CD4-positive, alpha-beta T cell (primary cell): Measurements from ENCODE around the gene SPPL2A. TPM values are rescaled to one million over a fixed set of nuclear protein-coding genes. Genes with fewer than 3 reads are reported as not detected.

Experiments
- ATAC-seq: fragments of 200-7000 bp; cut with Tn5 transposase; one replicate; pipeline ENCODE4 v1.10.0; 2022; ENCODE audit warnings: mild to moderate bottlenecking; ENCODE audit not compliant: poor library complexity
- CTCF ChIA-PET: fragments of 350-600 bp; sonication (Branson Sonifier 250); formaldehyde crosslinking; loops from one replicate; lab custom pipeline; 2021; ENCODE audit warnings: antibody characterized with exemption, inconsistent platforms; lab: Charles Lee
- POLR2A ChIA-PET: fragments of 350-600 bp; sonication (Branson Sonifier 250); formaldehyde crosslinking; loops from one replicate; lab custom pipeline; 2021; ENCODE audit warnings: antibody characterized with exemption, inconsistent platforms; lab: Charles Lee
- DNase-seq, 14 experiments: peaks; one replicate each; pipeline ENCODE4 v3.0.0-alpha.2; 2013 to 2020; ENCODE audit warnings: mixed read lengths in 2 of 14
- H3K27ac ChIP-seq, 2 donors: one replicate each; pipeline versions ENCODE4 v1.5.1 to v1.7.0; 2013; ENCODE audit warnings: low read length in 2 of 2, low read depth in 1 of 2, mild to moderate bottlenecking in 1 of 2
- H3K27me3 ChIP-seq, 2 experiments: 1 replicate in 1 of 2; 2 replicates in 1 of 2; pipeline versions ENCODE4 v1.6.1 to v1.7.0; 2013; ENCODE audit warnings: low read length in 2 of 2, control low read depth in 1 of 2, mild to moderate bottlenecking in 1 of 2, moderate library complexity in 1 of 2; ENCODE audit not compliant: insufficient read depth in 2 of 2, control insufficient read depth in 1 of 2
- H3K36me3 ChIP-seq: one replicate; pipeline ENCODE4 v1.6.1; 2013; ENCODE audit warnings: low read length, control low read depth; ENCODE audit not compliant: insufficient read depth
- H3K4me1 ChIP-seq: one replicate; pipeline ENCODE4 v1.6.1; 2013; ENCODE audit warnings: low read length, control low read depth; ENCODE audit not compliant: insufficient read depth
- H3K4me3 ChIP-seq: one replicate; pipeline ENCODE4 v1.5.1; 2013; ENCODE audit warnings: mild to moderate bottlenecking, low read length, moderate library complexity
- H3K9me3 ChIP-seq, 2 experiments: 1 replicate in 1 of 2; 2 replicates in 1 of 2; pipeline versions ENCODE4 v1.6.1 to v1.7.0; 2013; ENCODE audit warnings: low read length in 2 of 2, mild to moderate bottlenecking in 2 of 2, control low read depth in 1 of 2, moderate library complexity in 1 of 2; ENCODE audit not compliant: control insufficient read depth in 1 of 2, insufficient read depth in 1 of 2
- H3K27ac Mint-ChIP-seq: one replicate; pipeline ENCODE4 v1.8.0; 2020; ENCODE audit warnings: mixed read lengths
- H3K27me3 Mint-ChIP-seq: one replicate; pipeline ENCODE4 v1.8.0; 2021; ENCODE audit warnings: mixed read lengths
- H3K36me3 Mint-ChIP-seq: one replicate; pipeline ENCODE4 v1.8.0; 2021; ENCODE audit warnings: low read depth, mixed read lengths
- H3K4me1 Mint-ChIP-seq: one replicate; pipeline ENCODE4 v1.8.0; 2021; ENCODE audit warnings: low read depth, mixed read lengths
- H3K4me3 Mint-ChIP-seq: one replicate; pipeline ENCODE4 v1.8.0; 2020; ENCODE audit warnings: mild to moderate bottlenecking, mixed read lengths
- H3K9me3 Mint-ChIP-seq: one replicate; pipeline ENCODE4 v1.8.0; 2020; ENCODE audit warnings: mixed read lengths
- CTCF ChIP-seq: fragments of 200-600 bp; IDR thresholded peaks from one replicate; pipeline ENCODE4 v1.8.0; 2022; ENCODE audit warnings: antibody characterized with exemption, mild to moderate bottlenecking
- intact Hi-C, 2 experiments: fragments of 100-400 bp; cut with DNase I in 1 of 2; cut with micrococcal nuclease in 1 of 2; formaldehyde crosslinking; loops; one replicate each; pipeline versions ENCODE4 v1.15.1 to v1.9.0; 2023 to 2025; cut with DNase I, micrococcal nuclease
- total RNA-seq, 174 experiments: library from RNA in 2 of 174; stranded (reverse) in 2 of 174; gene quantifications; one replicate each; pipeline ENCODE4 v1.2.3 and lab custom pipeline; 2021 to 2026

The SPPL2A gene
- total RNA-seq, 2 experiments from 2014 or later = 26.6 to 30.7 TPM

DNA sequence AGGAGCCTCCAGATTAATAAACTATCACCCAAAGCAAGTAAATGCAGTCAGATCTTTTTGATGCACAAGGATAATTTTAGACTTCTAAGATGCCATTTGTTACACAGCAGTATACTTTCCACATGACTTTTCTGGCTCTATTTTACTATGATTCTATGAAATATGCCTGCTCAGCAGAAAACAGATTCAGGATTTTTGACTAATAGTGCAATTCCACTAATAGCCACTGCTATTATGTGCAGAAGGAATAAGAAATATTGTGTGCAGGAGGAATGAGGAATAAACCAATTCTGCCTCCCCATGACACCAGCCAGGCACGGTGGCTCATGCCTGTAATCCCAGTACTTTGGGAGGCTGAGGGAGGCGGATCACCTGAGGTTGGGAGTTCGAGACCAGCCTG, 11.5 kb upstream of the SPPL2A start:
- ATAC-seq (no peak), DNase-seq (no peak)
- peaks cover 6% of the 10 kb centered on the region for H3K4me1 Mint-ChIP-seq
- Histone ChIP-seq H3K4me1 (peaks cover 3% of the 10 kb centered on the region), H3K36me3 (no peaks in the 10 kb centered on the region), H3K9me3 (no peaks in the 10 kb centered on the region), H3K27ac (no peak overlapping the region), H3K4me3 (no peak overlapping the region), H3K27me3 (no peaks in the 10 kb centered on the region)
- no peaks in the 10 kb centered on the region for H3K9me3 Mint-ChIP-seq
- no peaks in the 10 kb centered on the region for H3K36me3 Mint-ChIP-seq
- intact Hi-C loops = no loop called here
- H3K27ac Mint-ChIP-seq = no peak overlapping the region
- no peak for TF ChIP-seq CTCF
- ChIA-PET POLR2A (no interaction called here), CTCF (interaction anchor here (0.8 kb wide), 1 partner anchor 100 kb away, joined by 5 read pairs; no protein-coding TSS in a partner anchor)
- no peaks in the 10 kb centered on the region for H3K27me3 Mint-ChIP-seq
- no peak overlapping the region for H3K4me3 Mint-ChIP-seq

DNA sequence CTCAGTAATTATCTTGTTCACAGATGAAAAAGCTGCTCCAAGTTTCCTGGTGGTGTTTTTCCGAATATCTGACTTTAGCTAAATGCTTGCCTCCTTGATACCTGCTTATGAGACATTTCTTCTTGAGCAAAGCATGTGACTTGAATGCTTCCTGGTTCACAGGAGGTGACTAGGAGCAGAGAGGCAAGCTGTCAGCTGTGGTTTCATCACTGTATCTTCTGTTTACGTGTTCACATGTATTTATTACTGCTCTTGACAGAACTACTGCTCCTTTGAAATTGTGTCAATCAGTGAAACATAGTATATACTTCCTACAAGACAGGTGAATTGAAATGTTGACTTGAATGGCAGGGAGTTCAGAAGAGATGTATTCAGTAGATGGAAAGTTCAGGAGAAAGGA, 8.9 kb upstream of the SPPL2A start:
- Histone ChIP-seq H3K36me3 (no peaks in the 10 kb centered on the region), H3K27me3 (no peaks in the 10 kb centered on the region), H3K4me3 (no peak overlapping the region), H3K4me1 (peaks cover 3% of the 10 kb centered on the region), H3K9me3 (no peaks in the 10 kb centered on the region), H3K27ac (no peak overlapping the region)
- ATAC-seq (peak; percentile 96), DNase-seq (peak in 4 of 14 experiments; percentile 8 to 55 (median 54))
- no peak overlapping the region for H3K4me3 Mint-ChIP-seq
- no peaks in the 10 kb centered on the region for H3K36me3 Mint-ChIP-seq
- no peak for TF ChIP-seq CTCF
- CTCF ChIA-PET = no interaction called here
- intact Hi-C loops = no loop called here
- no peaks in the 10 kb centered on the region for H3K9me3 Mint-ChIP-seq
- H3K27me3 Mint-ChIP-seq = no peaks in the 10 kb centered on the region
- peak overlapping the region; percentile 2 for H3K27ac Mint-ChIP-seq
- POLR2A ChIA-PET = interaction anchor here (1.3 kb wide), 1 partner anchor 10 kb away, joined by 3 read pairs; no protein-coding TSS in a partner anchor
- peaks cover 6% of the 10 kb centered on the region for H3K4me1 Mint-ChIP-seq

- intact Hi-C loops = no loop called here
- no peak for TF ChIP-seq CTCF
- no peak overlapping the region for H3K27ac Mint-ChIP-seq
- ChIA-PET CTCF (interaction anchor here (0.6 kb wide), 1 partner anchor 53 kb away, joined by 3 read pairs; no protein-coding TSS in a partner anchor), POLR2A (interaction anchor here (1.1 kb wide), 1 partner anchor 9 kb away, joined by 3 read pairs; no protein-coding TSS in a partner anchor)
- Histone ChIP-seq H3K4me1 (peaks cover 3% of the 10 kb centered on the region), H3K9me3 (no peaks in the 10 kb centered on the region), H3K27ac (no peak overlapping the region), H3K4me3 (no peak overlapping the region), H3K36me3 (no peaks in the 10 kb centered on the region), H3K27me3 (no peaks in the 10 kb centered on the region)
- no peaks in the 10 kb centered on the region for H3K9me3 Mint-ChIP-seq
- H3K4me1 Mint-ChIP-seq = peaks cover 6% of the 10 kb centered on the region
- no peaks in the 10 kb centered on the region for H3K27me3 Mint-ChIP-seq
- H3K36me3 Mint-ChIP-seq = no peaks in the 10 kb centered on the region
- no peak overlapping the region for H3K4me3 Mint-ChIP-seq
- ATAC-seq = no peak
- DNase-seq = no peak
Measured at GRCh38 chr15:50773389-50773788, 7.9 kb upstream of the SPPL2A start.
